HepG2 (cell line): ENCODE results near the gene KCNIP4.

ENCODE experiments used
- FOXK1 ChIP-seq: sonication (generic); formaldehyde crosslinking; IDR thresholded peaks from 2 replicates; pipeline ENCODE4 v1.4.0; 2020; ENCODE audit warnings: low read depth, missing genetic modification reagents, borderline replicate concordance
- FOXM1 ChIP-seq: sonication (generic); formaldehyde crosslinking; IDR thresholded peaks from 2 replicates; pipeline ENCODE4 v1.5.0; 2020; ENCODE audit warnings: missing genetic modification reagents
- KDM5A ChIP-seq: fragments of 200-600 bp; sonication (generic); IDR thresholded peaks from 2 replicates; pipeline ENCODE4 v1.7.0; 2018; ENCODE audit warnings: antibody characterized with exemption, mild to moderate bottlenecking, low read length, borderline replicate concordance
- RXRA ChIP-seq: sonication (generic); formaldehyde crosslinking; IDR thresholded peaks from 2 replicates; pipeline ENCODE4 v1.5.1; 2020; ENCODE audit warnings: missing genetic modification reagents
- TCF7L2 ChIP-seq: IDR thresholded peaks from 2 replicates; pipeline ENCODE4 v1.6.1; 2011; ENCODE audit warnings: mild to moderate bottlenecking, low read depth, low read length, moderate library complexity
- ZNF530 ChIP-seq: sonication (generic); formaldehyde crosslinking; IDR thresholded peaks from 2 replicates; pipeline ENCODE4 v1.5.0; 2020; ENCODE audit warnings: low read depth, mild to moderate bottlenecking, missing genetic modification reagents

- no peak for TF ChIP-seq RXRA (CRISPR knock-in tag)
- TF ChIP-seq TCF7L2 = no peak
- no peak for TF ChIP-seq KDM5A
- TF ChIP-seq ZNF530 = no peak
- no peak for TF ChIP-seq FOXK1 (CRISPR knock-in tag)
- TF ChIP-seq FOXM1 = no peak
Observed at GRCh38 chr4:21695141-21695540, 253.4 kb downstream of the KCNIP4 start.
